AML-193 (cell line): ENCODE measurements around the gene NEK1.
A peak's percentile ranks its signal among the peaks of the same experiment; 100 is the strongest.
"Not testable (repeated sequence)": the region's sequence is repeated elsewhere in the genome, so short reads cannot be mapped to it uniquely, and the experiment has no call there.

ENCODE experiments used
- DNase-seq, 2 experiments: peaks; one replicate each; lab custom pipeline; 2025; lab: John Stamatoyannopoulos, UW

NEK1 gene

DNA sequence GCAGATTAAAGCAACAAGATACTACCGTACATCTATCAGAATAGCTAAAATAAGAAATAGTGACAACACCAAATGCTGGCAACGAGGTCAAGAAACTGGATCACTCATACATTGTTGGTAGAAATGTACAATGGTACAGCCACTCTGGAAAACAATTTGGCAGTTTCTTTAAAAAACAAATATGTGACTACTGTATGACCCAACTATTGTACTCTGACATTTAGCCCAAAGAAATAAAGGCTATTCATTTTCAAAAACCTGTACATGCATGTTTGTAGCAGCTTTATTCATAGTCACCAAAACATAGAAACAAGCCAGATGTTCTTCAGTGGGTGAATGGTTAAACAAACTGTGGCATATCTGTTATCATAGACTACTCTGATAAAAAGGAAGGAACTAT is 16.2 kb upstream of the NEK1 start:
- DNase-seq: no peak

DNA sequence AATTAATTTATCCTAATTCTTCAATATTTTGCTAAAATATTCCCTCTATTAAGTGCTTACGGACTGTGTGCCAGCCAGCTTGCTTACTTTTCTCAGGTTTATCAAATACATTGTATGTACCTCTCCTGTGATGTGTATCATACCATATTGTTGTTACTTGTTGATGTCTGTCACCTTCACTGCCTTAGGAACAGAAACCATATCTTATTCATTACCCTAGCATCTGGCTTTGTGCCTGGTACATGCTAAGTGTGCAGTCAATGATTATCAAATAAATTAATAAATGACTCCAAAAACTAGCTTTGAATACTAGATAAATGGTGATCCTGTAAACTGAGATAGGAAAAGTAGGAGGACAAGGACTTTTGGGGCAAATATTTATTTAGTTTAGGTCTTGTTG is 14.9 kb upstream of the NEK1 start:
- no peak for DNase-seq

DNA sequence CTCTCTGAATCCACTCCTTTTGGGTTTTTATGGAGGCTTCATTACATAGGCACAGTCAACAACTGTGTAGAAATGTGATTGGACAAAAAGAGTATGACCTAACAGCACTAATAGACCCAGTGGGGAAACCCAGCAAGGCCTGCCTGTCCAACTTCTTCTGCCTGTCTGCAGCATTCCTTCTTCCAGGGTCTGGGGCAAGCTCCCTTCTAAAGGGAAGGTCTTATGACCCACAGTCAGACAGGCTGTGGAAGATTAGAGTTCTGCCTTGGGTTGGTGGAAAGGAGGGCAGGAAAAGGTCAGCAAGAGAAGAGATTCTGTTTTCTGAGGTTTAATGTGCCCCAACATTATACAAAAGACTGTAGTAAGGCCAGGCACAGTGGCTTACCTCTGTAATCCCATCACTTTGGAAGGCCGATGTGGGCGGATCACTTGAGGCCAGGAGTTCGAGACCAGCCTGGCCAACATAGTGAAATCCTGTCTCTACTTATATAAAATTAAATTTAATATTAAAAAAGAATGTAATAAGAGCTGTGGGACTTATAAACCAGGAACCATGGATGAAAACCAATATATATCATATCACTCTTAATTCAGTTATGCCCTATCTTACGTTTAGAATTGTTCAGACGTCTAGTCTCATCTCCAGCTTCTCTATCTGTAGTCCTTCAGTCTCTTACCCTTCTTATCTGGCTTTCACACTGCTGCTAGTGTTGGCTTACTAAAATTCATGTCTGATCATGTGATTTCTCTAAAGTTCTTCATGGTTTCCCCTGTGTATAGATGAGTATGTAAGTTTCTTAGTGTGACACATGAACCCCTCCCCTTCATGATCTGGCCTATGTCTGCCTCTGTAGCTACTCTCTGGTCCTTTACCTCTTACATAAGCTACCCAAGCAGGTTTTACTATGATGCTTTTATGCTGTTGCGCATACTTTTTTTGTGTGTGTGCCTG is 14.2 kb upstream of the NEK1 start:
- no peak for DNase-seq

DNA sequence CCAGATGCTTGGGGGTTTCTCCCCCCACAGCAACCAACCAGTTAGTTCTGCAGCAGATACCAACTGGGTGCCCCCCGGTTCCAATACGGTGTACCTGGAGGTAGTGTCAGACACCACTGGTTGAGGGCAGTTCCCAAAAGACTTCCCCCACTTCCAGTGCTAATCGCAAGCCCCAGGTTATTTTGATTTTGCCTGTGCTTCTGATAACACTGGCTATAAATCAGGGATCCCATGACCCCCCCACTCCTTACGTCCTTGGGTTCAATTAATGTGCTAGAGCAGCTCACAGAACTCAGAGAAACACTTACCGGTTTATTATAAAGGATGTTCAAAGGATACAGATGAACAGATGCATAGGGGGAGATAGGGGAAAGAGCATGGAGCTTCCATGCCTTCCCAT is 13.5 kb upstream of the NEK1 start:
- DNase-seq: no peak

DNA sequence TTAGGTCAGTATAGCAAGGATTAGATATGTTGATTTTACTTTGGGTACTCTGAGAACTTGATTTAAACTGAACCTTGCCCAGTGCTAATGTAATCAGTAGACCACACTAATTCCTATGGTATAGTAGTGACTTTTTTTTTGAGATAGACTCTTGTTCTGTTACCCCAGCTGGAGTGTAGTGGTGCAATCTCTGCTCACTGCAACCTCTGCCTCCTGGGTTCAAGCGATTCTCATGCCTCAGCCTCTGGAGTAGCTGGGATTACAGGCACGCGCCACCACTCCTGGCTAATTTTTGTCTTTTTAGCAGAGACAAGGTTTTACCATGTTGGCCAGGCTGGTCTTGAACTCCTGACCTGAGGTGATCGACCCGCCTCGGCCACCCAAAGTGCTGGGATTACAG is 11.6 kb upstream of the NEK1 start:
- DNase-seq: not testable (repeated sequence)

DNA sequence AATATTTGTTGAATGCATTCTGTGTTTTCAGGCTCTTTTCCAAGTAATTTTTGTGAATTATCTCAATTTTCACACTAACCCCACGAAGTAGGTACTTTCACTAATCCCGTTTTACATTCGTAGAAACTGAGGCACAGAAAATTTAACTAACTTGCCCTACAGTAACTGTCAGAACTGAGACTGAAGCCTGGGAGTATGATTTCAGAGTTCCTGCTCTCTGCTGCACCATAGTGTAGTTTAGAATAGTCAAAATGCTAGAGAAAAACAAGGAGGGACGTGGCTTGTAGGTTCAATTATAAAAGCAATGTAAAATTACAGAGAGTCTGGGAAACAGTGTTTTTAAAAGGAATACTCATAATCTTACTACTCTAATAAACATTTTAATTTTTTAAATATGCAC is 10.2 kb upstream of the NEK1 start:
- DNase-seq: no peak

DNA sequence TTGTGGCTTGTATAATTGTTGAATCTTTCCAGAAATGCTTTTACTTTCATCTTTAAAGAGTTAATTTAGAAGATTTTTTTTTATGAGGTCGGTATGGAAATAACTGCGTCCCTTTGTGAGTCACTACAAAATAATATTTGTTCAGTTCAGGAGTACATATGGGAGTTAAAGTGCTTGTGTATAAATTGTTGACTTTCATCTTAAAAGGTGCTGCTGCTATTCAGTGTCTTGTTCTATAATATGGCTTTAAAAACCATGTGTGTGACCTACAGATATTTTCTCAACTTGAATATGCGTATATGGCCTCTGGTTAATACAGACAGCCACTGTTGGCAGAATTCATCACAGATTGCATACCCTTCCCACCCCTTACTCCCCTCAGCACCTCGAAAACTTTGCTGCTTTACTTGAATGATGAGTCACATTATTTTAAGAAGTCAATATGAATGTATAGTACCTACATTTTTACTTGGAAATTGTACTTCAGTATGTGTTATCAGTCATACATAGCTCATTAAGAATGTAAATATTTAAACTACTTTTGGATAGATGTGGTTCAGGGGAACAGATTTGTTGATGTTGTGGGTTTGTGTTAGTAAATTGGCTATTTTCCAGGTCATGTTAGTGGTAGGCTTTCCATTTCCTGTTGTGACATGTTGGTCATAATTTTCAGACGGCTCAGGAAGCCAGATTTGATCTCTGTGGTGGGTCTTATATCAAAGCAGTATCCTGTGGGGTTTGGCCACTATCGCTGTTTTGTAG is 9.5 kb upstream of the NEK1 start:
- DNase-seq: peak; percentile 33 to 44

DNA sequence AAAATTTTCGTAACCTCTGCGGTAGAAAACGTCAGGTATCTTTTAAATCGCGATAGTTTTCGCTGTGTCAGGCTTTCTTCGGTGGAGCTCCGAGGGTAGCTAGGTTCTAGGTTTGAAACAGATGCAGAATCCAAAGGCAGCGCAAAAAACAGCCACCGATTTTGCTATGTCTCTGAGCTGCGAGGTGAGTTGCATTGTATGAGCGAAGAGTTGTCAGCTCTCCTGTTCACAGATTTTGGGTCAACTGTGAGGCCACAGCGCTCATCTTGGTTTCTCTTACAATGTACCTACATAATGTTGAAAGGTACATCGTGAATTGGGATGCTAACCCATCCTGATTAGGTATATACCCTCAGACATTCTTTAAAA is 8.5 kb upstream of the NEK1 start:
- peak in 1 of 2 experiments; percentile 8 for DNase-seq

DNA sequence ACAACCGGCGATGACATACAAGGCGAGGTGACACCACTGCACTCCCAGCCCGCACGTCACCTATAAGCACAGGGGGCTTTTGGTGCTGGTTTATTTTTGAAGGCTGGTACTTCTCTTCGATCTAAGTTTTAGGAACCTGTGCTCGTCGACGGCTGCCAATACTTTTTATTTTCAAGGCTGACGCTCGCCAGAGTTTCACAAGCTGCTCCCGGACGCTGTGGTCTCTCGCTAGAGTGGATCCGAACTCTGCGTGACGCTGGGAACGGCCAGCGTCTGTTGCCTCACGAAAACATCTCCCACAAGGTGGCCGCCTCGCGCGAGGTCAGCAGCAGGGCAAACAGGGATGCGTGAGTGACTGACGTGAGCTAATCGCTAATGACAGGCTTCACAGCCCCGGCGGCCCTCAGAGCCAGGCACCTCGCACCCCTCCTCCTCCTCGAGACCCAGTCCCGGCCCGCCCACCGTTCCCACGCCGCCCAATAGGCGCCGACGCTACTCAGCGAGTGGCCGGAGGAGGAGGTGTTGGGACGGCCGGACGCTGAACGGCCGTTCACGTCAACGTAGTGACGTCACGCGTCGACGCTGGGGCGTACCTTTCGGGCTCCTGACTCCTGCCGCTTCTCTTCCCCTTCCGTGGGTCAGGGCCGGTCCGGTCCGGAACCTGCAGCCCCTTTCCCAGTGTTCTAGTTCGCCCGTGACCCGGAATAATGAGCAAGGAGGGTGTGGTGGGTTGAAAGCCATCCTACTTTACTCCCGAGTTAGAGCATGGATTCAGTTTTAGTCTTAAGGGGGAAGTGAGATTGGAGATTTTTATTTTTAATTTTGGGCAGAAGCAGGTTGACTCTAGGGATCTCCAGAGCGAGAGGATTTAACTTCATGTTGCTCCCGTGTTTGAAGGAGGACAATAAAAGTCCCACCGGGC is 7.8 kb upstream of the NEK1 start, which contains the start of gene CLCN3:
CLCN3 (plus strand) TSS at position 621 of the 922 bp plus-strand sequence. CDS start 15,351 bp downstream, outside the sequence.
- DNase-seq: peak; percentile 92 to 94

DNA sequence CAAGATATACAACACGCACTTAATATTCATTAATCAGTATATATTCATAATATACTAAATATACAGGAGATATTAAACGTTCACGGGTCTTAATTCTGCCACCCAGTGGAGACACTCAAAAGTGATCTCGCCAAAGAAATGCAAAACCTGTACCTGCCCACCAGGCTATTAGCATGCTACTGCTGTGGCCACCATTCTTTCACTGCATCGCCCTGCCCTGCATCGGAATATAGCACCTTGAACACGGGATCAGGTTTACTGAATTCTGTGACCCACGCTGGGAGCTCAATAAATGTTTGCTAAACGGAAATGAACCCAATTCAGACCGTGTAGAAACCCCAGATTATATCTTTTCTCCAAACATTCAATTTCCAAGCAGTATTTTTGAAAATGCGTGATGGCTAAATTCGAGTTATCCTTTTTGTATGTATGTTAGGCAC is 7.2 kb upstream of the NEK1 start:
- peak; percentile 16 to 43 for DNase-seq

DNA sequence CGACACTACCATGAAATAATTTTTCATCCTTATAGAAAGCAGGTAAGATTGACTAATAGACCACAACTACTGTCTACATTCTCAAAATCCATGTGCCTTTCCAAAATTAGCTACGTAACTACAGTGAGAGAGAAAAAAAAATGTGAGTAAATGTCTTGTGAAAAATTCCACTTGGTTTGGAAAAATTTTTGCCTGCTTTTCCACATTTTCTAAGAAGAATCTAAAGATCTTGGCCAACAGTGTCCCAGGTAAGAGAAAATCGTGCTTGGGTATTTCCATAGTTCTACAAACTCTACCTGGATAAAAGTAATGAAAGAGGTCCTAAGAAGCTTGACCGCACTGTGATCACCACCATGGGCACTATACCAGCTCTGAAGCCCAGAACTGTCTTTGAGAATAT is 6.6 kb upstream of the NEK1 start:
- DNase-seq: no peak

DNA sequence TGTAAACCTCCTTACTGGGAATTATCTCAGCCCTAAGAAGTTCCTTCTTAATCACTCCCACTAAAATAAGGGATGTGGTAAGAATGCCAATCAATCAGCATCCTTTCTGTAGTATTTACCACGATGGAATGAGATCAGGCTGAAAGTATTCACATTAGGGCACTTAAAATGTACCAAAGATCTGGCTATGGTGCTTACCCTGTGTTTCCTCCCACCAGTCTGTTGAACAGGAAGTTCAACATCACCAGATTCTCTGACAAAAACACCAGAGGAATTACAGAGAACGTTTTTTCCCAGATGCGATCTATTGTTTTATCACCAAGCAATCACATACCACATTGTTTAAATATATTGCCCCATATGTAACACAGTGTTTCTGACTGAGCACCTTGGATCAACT is 5.9 kb upstream of the NEK1 start:
- no peak for DNase-seq

DNA sequence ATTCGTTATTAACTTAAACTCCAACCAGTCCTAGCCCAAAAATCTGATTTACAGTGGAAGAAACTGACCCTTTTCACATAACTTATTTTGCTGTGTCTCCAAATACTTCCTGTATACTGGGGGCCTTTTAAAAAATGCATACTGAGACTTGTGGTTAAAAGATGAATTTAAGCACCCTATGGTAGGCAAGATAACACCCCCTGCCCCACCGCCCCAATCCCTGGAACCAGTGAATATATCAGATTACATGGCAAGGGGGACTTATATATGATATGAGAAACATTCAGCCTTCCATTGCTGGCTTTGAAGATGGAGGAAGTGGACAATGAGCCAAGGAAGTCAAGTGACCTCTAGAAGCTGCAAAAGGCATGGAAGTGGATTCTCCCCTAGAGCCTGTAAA is 4.9 kb upstream of the NEK1 start:
- DNase-seq: no peak

DNA sequence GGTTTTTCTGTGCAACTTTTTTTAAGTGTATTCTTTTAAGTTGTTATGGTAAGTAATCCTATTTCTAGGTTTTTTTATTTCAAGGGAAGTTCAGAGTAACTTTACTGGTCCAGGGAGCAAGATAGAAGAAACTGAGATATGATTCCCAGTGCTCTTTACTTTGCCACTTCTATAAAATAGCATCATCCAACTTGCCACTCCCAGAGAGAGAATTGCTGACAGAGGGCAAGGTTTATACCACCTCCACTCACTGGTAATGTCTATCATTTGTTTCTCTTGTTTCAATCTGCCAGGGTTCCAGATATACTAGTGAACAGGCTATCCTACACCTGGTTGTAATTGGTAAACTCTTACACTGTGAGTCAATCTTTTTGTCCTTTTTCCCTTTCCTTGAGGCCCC is 4.5 kb upstream of the NEK1 start:
- no peak for DNase-seq

DNA sequence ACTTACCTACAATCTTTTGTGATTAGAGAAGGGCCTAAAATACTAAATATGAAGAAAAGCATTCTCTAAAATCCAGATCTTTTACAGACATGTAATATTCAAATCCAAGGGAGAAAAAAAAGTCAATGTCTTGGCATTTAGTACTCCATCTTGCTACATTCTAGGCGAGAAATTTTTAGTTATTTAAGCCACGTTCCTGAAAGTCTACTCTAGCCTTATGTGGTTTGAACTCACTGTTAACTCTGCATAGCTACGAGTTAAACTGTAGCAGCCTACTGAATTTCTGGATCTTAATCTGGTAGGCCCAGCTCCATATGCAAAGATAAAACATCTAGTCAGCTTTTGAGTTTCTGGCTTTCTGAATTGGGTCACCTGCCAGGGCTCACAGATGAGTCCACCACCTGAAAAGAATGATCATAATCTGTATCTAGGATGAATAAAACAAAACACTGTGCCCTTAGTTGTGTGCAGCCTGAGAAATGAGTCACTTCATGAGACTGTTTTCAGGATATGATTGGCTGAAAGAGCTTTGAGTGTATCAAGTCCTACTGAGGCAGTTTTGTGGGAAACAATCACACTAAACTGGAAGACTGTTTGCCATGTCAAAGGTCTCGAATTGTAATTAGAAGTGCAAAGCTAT is 3.2 kb upstream of the NEK1 start:
- DNase-seq: no peak

DNA sequence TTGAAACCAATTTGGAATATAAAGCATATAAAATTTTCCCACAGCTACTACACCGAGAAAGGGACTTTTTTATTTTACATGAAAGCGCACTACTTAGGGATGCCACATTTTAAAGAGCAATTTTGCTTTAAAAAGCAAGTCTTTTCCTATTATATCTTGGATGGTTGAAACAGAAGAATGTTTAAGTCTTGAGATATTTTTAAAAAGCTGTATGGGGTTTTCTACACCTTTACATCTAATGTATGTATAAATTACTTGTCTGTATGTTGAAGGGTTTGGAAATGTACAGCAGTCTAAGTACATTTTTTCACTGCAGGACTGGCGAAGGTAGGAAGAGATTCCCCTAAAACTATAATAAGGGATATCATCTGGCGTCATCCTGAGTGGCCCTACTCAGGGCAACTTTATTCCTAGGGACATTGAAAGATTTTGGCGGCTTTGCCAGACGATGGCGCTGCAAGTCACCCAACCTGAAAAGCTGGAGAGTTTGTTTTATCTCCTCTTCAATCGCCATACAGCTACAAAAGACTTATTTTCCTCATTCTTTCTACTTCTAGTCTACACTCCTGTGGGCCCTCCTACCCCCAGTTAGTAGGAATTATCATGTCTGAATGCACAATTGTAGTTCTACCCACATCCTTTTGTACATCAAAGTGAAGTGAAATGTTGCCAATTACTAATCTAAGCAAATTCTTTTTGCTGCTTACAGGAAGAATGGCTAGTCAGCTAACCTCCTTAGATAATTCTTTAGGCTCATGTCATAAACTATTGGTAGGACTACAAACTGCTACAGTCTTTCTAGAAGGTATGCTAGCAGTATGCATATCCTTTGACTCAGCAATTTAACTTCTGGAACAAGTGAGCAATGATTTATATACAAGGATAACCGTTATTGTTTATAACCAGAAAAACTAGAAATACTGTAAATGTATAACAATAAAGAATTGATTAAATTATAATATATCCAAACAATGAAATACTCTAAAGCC is 782 bp upstream of the NEK1 start:
- peak; percentile 80 for DNase-seq

DNA sequence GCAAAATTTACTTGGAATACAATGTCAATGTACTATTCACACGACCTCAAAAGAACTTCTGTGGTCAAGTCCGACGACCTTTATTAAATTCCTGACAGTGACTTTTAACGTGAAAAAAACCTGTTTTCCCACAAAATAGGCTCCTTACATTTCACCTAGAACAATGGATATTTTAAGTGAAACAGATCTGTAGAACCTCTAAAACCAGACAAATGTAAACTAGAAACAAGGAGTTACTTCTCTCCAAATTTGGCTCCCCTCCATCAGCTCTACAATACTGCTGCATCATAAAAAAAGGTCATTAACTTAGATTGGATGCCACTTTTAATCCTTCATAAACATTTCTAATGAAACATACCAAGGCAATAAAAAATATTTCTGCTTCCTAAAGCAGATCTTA is 1.2 kb downstream of the NEK1 start:
- DNase-seq: no peak

DNA sequence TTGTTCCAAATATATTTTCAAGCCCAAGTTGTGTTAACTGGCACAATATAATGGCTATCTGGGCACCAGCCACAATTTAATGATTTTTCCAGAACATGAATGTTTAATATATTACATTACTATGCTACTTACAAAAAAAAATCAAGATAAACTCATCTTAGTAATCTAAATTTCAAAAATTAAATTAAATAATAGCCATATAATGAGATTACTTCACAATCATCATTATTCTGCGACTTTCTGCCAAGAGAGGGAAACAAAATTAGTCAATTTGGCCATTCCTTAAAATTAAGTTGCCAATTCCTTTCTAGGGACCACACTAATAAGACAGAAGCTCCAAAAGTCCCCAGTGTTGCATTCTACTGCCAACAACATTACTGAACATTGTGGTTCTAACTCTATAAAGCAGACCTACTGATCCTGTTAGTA is 7.5 kb downstream of the NEK1 start:
- no peak for DNase-seq

DNA sequence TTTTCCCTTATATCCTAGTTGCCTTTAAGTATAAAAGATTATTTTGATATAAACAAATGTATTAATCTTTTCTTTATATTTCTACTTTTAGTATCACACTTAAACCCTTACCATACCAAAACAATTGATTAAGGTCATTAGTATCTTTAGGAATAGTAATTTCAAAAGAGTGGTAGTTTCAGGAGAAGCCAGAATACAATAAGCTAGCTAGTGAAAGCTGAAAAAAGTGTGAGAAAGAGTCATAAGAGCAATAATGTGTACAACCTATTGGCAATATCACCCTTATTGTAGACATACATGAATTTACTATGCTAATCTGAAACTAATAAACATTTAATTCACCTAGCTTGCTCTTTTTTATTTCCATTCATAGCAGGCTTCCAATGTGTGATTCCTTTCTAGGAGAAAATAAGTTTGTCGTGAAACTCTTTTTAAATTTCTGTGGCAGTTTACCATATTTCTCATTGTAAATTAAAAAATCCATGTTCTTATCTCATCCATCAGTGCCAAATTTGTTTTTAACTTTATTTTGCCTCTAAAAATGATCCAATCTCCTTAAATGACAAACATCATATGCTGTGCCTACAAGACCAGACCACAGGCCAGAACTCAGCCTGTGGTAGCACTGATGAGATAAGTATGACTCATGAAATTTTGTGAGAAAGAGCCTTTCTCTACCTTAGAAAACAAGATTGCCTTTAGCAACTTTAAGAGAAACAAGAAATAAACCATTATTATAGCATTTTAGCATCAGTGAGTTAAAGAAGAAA is 8.1 kb downstream of the NEK1 start:
- peak; percentile 32 to 41 for DNase-seq
